WERI-Rb-1 (cell line): ENCODE data around the gene DUSP8.

Experiments used
- DNase-seq: peaks from one replicate; pipeline ENCODE4 v3.0.0-alpha.2; 2020
- H3K27ac ChIP-seq: fragments of 250-450 bp; sonication (Bioruptor Pico); 2 replicates; pipeline ENCODE4 v1.5.1; 2020; ENCODE audit warnings: mild to moderate bottlenecking, moderate library complexity
- H3K27me3 ChIP-seq: fragments of 250-450 bp; sonication (Bioruptor Pico); 2 replicates; pipeline ENCODE4 v1.5.1; 2021; ENCODE audit warnings: mild to moderate bottlenecking, low read depth, moderate library complexity; ENCODE audit not compliant: insufficient read depth, severe bottlenecking
- H3K36me3 ChIP-seq: fragments of 250-450 bp; sonication (Bioruptor Pico); 2 replicates; pipeline ENCODE4 v1.5.1; 2020; ENCODE audit warnings: mild to moderate bottlenecking, moderate library complexity
- H3K4me3 ChIP-seq: 2 replicates; pipeline ENCODE4 v1.5.1; 2011; ENCODE audit warnings: low read depth, mild to moderate bottlenecking, control low read depth, low read length
- H3K9me3 ChIP-seq: fragments of 250-450 bp; sonication (Bioruptor Pico); 2 replicates; pipeline ENCODE4 v1.5.1; 2021; ENCODE audit warnings: mild to moderate bottlenecking, moderate library complexity; ENCODE audit not compliant: severe bottlenecking
- TF ChIP-seq, protein P1 (sequence below): IDR thresholded peaks from 2 replicates; pipeline ENCODE4 v1.5.1; 2011; ENCODE audit warnings: low read depth, mild to moderate bottlenecking, control low read depth, inconsistent platforms, low read length

Gene DUSP8

DNA sequence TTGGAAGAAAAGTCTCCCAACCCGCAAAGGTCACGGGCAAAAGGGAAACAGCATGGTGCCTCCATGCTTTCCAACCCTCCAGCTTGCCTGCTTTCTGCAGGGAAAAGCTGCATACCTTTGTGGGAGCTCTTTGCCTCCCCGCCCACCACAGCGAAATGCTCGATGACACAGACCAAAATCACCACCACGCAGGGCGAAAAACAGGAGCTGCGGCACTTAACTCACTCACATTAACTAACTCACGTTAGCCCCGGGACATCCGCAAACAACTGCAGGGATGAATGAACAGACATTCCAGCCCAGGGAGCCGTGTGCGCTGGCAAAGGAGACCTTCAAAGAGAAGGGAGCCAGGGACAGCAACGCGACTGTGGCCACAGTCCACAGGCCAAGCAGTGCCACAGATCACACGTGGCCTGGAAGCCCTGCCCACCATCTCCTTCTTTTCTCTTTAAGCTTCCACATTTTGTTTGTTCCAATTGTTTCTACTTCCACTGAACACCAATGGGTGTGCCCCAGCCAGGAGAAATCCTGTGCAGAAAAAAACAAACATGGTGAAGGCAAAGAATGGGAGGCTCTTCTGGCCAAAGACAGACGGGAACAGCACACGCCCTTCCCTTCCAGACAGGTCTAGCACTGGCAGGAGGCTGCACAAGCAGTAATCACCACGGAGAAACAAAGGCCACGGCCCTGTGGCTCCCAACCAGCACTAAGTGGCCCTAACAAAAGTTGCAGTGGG, 39.3 kb downstream of the DUSP8 start:
- DNase-seq, result no peak
- Histone ChIP-seq H3K27ac (no peak overlapping the region), H3K27me3 (no peaks in the 10 kb centered on the region), H3K36me3 (peaks cover 2% of the 10 kb centered on the region; the same call in 1 of the 2 replicates), H3K9me3 (no peaks in the 10 kb centered on the region), H3K4me3 (no peak overlapping the region)
- TF ChIP-seq, protein P1, sequence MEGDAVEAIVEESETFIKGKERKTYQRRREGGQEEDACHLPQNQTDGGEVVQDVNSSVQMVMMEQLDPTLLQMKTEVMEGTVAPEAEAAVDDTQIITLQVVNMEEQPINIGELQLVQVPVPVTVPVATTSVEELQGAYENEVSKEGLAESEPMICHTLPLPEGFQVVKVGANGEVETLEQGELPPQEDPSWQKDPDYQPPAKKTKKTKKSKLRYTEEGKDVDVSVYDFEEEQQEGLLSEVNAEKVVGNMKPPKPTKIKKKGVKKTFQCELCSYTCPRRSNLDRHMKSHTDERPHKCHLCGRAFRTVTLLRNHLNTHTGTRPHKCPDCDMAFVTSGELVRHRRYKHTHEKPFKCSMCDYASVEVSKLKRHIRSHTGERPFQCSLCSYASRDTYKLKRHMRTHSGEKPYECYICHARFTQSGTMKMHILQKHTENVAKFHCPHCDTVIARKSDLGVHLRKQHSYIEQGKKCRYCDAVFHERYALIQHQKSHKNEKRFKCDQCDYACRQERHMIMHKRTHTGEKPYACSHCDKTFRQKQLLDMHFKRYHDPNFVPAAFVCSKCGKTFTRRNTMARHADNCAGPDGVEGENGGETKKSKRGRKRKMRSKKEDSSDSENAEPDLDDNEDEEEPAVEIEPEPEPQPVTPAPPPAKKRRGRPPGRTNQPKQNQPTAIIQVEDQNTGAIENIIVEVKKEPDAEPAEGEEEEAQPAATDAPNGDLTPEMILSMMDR, result no peak

DNA sequence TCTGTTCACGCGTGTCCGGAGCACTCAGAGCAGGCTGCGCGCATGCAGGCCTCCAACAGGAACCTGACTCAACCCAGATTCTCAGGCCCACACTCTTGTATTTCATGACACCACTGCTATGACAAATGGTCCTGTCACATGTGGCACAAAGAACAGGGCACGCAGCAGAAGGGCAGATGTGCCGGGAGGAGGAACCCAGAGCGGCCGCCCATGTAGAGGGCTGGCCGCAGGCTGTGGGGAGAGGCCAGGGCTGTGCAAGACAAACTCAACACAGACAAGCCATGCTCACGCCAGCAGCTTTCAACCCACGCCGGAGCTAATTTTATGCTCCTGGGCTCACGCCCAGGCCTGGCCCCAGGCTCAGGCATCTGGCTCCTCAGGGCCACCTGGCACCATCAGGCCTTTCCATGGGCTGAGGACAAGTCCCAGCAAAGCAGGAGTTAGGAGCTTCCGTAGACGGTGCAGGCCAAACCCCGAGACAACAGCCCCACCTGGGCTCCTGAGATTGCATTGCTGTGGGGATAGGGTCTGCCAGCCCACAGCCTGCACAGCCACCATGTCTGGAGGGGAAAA, 40.0 kb downstream of the DUSP8 start:
- Histone ChIP-seq H3K27me3 (no peaks in the 10 kb centered on the region), H3K9me3 (no peaks in the 10 kb centered on the region), H3K4me3 (no peak overlapping the region), H3K36me3 (peaks cover 2% of the 10 kb centered on the region; the same call in 1 of the 2 replicates), H3K27ac (no peak overlapping the region)
- no peak for DNase-seq
- TF ChIP-seq, protein P1, result no peak

DNA sequence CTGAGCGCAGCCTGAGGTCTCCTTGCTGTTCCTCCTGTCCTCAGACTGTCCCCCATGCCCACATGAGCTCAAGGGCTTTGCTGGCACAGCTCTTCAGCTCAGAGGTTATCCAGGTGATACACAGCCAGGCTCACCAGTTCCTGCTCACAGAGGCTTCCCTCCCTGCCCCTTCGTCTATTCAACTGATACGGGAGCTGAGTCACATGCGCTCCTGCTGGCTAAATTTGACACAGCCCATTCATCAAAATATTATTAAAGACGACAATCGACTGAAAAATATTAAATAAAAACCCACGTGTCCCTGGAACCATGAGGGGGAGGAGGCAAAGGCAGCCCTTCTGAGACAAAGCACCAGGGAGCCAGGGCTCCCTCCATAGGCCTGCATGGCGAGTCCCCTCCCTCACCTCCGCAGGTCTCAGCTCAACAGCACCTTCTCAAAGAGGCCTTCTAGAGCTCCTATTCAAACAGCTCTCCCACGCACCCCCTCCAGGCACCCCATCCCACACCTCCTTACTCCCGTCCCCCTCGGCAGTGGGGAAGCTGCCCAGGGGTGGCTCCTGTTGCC, 40.5 kb downstream of the DUSP8 start:
- H3K4me3 ChIP-seq, result no peak overlapping the region
- H3K27me3 ChIP-seq, result no peaks in the 10 kb centered on the region
- no peak for DNase-seq
- H3K9me3 ChIP-seq, result no peaks in the 10 kb centered on the region
- TF ChIP-seq, protein P1, result no peak
- H3K36me3 ChIP-seq, result peaks cover 2% of the 10 kb centered on the region; the same call in 1 of the 2 replicates
- H3K27ac ChIP-seq, result no peak overlapping the region

DNA sequence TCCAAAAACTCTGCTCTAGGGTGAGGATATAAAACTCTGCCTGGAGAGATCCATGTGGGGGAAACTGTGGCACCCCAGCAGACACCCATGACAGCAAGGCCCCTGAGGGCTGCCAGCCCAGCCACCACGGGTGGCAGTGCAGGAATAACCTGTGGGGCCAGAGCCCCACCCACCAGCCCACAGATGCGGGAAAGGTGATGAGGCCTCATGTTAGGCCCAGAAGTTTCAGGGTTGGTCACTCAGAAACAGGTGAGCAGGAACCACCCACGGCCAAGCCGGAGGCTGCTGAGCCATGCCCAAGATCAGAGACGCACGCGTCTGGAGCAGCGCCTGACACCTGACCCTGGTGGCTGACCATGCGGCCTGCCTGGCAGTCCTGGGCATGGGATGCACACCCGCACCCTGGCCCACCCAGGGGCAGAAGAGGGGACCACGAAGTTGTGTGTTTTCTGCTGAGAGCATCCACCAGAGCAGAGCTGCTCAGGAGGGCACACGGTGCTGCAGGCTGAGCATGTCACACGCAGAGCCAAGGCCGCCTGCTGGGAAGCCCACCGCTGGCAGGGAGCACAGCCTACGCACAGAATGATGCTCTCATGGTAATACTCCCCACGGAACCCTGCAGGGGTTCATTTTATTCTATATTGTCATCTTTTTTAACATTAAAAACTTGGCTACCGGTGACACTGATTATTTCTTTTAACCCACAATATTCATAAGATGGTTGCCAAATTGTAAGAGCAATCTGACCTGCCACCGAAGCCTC, 41.2 kb downstream of the DUSP8 start:
- Histone ChIP-seq H3K9me3 (no peaks in the 10 kb centered on the region), H3K36me3 (peaks cover 2% of the 10 kb centered on the region; the same call in 1 of the 2 replicates), H3K27ac (no peak overlapping the region), H3K27me3 (no peaks in the 10 kb centered on the region), H3K4me3 (no peak overlapping the region)
- no peak for DNase-seq
- TF ChIP-seq, protein P1, result no peak

DNA sequence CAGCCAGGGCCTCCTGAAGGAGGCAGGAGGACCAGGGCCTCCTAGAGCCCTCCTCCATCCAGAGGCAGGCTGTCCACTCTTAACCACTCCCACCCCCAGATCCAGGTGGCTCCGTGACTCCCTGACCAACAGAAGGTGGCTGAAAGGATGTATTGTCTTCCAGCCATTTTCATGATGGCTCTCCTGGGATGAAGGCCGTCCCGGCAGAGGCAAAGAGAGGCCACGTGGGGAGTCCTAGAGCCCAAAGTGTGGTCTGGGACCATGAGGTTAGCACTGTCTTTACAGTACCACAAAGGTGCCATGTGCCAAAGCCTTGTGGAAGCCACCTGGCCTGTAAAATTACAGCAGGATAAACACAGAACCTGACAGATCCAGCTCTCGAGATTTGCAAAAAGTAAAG, 42.3 kb downstream of the DUSP8 start:
- TF ChIP-seq, protein P1, result no peak
- Histone ChIP-seq H3K36me3 (peaks cover 2% of the 10 kb centered on the region; the same call in 1 of the 2 replicates), H3K27ac (no peak overlapping the region), H3K9me3 (no peaks in the 10 kb centered on the region), H3K27me3 (no peaks in the 10 kb centered on the region), H3K4me3 (no peak overlapping the region)
- DNase-seq, result no peak
